GM21737 (cell line): ENCODE results near the gene NPAS1.

Experiments
- ATAC-seq: cut with Tn5 transposase; IDR thresholded peaks from one replicate; pipeline ENCODE4 v1.9.1; 2021; ENCODE audit warnings: mild to moderate bottlenecking, moderate library complexity; ENCODE audit not compliant: unreplicated experiment

Gene NPAS1

GRCh38 chr19:47019431-47020041 lies at the start of gene NPAS1:
Gene NPAS1, plus strand, starts transcription at chr19:47019837. Its CDS starts 1,211 bp downstream, at chr19:47021048.
- no peak for ATAC-seq

- no peak for ATAC-seq
These were observed 48.8 kb upstream of the NPAS1 start for GRCh38 chr19:46970815-46971214.

GRCh38 chr19:46972311-46972710 lies 47.3 kb upstream of the NPAS1 start:
- ATAC-seq = no peak

- no peak for ATAC-seq
These were observed 45.5 kb upstream of the NPAS1 start for GRCh38 chr19:46974181-46974580.

- no peak for ATAC-seq
These were observed 44.4 kb upstream of the NPAS1 start for GRCh38 chr19:46975011-46975924.

- no peak for ATAC-seq
These were observed 43.5 kb upstream of the NPAS1 start for GRCh38 chr19:46975925-46976782.

GRCh38 chr19:46976845-46977320 lies 42.8 kb upstream of the NPAS1 start:
- no peak for ATAC-seq

GRCh38 chr19:46977548-46977947 lies 42.1 kb upstream of the NPAS1 start:
- ATAC-seq = no peak

- ATAC-seq = no peak
These were observed 41.3 kb upstream of the NPAS1 start for GRCh38 chr19:46978171-46978869.

- no peak for ATAC-seq
These were observed 40.2 kb upstream of the NPAS1 start for GRCh38 chr19:46979126-46980105.

GRCh38 chr19:46980761-46981160 lies 38.9 kb upstream of the NPAS1 start:
- no peak for ATAC-seq

- ATAC-seq = no peak
These were observed 38.2 kb upstream of the NPAS1 start for GRCh38 chr19:46981286-46981945.

- no peak for ATAC-seq
These were observed 36.5 kb upstream of the NPAS1 start for GRCh38 chr19:46983097-46983496.

- ATAC-seq = no peak
These were observed 35.3 kb upstream of the NPAS1 start for GRCh38 chr19:46984077-46985010.

- no peak for ATAC-seq
These were observed 33.9 kb upstream of the NPAS1 start for GRCh38 chr19:46985542-46986415.

GRCh38 chr19:46988614-46989230 lies 30.9 kb upstream of the NPAS1 start:
- no peak for ATAC-seq
